GDM1 (cell line): ENCODE measurements around the gene PSAPL1.

Experiments
- DNase-seq: peaks from one replicate; lab custom pipeline; 2025; lab: John Stamatoyannopoulos, UW

The PSAPL1 gene, protein sequence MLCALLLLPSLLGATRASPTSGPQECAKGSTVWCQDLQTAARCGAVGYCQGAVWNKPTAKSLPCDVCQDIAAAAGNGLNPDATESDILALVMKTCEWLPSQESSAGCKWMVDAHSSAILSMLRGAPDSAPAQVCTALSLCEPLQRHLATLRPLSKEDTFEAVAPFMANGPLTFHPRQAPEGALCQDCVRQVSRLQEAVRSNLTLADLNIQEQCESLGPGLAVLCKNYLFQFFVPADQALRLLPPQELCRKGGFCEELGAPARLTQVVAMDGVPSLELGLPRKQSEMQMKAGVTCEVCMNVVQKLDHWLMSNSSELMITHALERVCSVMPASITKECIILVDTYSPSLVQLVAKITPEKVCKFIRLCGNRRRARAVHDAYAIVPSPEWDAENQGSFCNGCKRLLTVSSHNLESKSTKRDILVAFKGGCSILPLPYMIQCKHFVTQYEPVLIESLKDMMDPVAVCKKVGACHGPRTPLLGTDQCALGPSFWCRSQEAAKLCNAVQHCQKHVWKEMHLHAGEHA

DNA sequence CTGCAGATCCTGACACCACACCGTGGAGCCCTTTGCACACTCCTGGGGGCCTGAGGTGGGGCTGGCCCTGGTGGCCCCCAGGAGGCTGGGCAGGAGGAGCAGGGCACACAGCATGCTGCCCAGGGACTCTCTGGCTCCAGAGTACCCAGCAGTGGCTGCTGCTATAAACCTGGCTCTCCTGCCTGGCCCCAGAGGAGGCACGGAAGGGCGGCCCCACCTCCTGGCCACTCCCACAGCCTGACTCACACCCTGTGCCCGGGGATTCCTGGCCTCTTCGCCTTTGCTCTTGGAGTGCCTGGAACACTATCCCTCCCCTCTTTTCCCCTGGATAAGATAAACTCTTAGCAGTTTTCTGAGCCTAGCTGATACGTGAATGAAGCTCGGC lies at the start of gene PSAPL1:
Gene PSAPL1 (minus strand): TSS at position 165 of the 385 bp plus-strand sequence. CDS start 51 bp downstream, at position 114.
- no peak for DNase-seq

DNA sequence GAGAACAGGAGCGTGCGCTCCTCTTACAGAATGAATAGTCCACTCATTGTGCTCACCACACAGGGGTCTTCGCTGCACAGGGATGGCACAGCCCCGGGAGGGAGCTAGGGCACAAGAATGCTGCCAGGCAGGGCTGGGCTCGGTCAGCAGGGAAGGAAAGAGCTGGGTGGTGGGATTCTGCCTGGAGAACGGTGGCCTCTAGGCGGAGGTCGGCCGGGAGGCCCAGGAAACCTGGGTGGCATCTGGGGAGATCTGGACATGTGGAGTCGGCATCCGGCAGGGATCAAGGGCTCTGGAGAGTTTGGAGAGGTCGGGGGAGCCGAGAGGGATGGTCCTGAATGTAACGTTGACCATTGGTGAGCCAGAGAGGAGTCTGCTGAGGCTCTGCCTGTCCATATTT lies 46.5 kb upstream of the PSAPL1 start:
- no peak for DNase-seq

DNA sequence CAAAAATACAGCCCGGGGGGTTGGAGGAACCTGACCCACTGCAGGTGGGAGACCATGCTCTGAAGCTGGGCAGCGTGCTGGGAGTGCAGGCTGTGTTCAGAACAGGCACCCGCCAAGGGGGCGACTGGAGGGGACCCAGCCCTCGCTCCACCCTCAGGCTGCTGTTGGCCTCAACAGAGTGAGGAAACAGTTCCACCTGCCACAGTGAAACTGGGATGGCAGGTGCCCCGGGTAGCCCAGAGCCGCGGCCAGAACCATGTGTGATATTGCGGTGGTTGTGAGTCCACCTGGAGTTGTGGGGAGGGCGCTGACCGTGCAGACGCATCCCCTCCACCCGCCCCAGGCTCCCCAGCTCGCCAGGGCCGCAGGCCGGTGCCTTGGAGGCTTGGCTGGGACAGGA lies 45.7 kb upstream of the PSAPL1 start:
- no peak for DNase-seq

DNA sequence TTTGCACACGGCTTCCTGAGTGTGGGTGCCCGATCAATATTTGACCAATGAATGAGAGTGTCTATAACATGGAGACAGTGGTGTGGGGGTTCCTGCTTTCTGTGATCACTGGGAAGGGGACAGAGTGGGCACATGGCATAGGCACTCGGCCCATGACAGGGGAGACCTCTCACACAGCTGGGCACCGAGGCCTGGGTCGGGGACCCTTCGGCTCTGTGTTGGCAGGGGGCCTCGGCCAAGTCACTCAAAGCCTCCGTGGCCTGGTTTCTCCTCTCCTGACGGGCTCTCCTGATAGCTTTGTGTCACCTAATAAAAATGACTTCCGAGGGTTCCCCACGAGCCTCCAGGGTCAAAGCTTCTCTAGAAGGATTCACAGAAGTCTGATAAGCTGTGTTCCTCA lies 43.9 kb upstream of the PSAPL1 start:
- no peak for DNase-seq

DNA sequence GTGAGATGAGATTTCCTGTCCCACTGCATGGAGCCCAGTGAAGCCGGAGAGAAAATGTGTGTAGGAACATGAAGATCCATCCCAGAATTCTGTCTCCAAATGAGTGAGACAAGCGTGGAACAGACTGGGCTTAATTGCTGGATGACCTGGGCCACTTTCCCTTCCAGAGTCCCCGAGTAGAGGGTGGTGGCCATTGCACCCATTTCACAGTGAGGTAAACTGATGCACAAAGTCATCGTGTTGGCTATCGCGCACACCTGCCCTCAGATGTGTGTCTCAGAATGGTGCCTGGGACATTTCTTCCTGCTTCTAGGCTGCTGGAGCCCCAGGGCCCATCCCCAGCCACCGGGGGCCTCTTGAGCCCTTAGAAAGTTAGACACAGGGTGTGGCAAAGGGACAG lies 43.0 kb upstream of the PSAPL1 start:
- no peak for DNase-seq

DNA sequence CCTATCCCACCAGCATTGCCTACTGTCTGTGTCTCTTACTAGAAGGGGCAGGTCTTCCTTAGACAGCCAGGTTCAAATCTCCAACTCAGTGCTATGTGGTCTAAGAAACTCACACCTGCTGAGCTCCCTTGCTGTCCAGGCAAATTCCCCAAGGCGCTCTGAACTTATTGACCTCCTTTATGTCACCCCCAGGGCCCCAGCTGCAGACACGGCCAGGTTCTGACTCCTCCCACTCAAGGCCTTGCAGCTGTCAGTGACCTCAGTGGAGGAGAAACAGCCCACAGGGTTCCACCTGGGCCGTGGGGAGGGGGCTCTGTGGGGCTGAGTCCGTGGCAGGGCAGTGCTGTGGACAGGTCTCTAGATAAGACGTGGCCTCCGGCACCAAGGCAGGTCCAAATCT lies 42.1 kb upstream of the PSAPL1 start:
- no peak for DNase-seq

DNA sequence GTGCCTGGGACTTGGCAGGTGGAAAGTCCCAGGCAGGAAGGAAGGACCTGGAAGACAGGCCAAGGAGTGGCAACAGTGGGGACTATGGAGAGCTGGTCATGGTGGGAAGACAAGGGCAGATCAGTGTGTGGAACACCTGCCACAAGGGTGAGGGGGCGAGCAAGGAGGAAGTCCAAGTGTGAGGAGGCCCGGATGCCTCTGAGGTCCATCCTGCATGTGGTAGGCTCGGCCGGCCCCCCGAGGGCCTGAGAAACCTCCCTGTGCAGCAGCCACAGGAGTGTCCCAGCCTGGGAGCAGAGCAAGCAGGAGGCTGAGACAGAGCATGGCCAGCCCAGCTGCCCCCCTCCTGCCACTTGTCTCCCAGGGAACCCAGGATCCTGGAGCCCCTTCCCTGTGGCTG lies 40.5 kb upstream of the PSAPL1 start:
- no peak for DNase-seq

DNA sequence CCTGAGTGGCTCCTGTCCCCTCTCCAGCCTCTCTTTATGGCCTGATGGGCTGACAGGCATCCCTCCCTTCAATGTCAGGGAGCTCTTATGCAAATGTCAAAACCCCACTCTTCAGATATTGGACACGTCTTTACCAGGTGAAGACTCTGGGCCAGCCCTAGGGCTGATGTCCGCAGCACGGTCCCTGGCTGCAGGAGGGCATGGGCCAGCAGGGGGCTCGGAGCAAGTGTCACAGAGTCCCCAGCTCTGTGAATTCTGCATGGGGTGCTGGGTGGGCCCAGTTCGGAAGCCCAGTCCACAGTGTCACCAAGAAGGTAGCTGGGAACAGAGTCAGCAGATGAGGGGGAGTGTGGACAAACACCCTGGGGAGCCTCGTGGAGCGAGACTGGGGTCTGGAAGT lies 39.6 kb upstream of the PSAPL1 start:
- no peak for DNase-seq

DNA sequence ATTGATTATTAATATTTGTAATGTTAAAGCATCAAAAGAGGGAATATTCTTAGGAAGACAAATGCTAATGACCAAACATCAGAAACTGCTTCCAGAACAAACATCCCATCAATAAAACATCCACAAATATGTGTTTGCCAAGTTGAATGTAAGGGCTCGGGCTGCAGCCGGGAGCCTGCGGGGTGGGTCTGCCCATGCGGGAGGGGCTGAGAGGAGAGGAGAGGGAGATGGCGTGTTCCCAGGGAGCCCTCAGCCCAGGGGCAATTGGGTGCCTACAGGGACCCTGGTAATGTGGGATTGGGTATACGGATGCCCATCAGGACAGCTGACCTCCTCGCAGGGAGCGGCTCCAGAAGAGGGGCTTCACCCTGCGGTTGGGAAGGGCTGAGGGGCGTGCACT lies 38.4 kb upstream of the PSAPL1 start:
- no peak for DNase-seq

DNA sequence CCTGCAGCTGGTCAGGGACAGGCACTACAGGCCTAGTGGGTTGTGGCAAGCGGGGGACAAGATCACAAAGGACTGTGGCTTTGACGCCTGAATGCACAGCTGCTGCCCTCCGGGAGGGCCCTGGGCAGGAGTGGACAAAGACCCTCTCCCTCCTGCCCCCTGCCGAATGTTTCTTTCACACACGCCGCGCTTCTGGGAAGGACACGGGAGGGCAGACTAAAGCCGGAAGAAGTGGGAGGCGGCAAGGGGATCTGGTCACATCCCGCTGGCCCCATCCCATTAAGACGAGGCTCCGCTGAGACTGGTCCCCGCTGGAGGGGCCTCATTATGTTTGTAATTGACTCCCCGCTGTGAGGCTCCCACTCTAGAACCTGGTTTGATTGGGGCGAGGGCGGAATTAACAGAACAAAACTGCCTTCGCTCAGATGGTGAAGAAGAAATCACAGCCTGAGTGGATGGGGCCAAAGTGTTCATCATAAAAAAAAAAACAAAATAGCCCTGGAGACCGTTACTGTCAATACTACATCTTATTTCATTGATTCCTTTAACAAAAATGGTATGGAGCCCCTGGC lies 37.8 kb upstream of the PSAPL1 start:
- no peak for DNase-seq

DNA sequence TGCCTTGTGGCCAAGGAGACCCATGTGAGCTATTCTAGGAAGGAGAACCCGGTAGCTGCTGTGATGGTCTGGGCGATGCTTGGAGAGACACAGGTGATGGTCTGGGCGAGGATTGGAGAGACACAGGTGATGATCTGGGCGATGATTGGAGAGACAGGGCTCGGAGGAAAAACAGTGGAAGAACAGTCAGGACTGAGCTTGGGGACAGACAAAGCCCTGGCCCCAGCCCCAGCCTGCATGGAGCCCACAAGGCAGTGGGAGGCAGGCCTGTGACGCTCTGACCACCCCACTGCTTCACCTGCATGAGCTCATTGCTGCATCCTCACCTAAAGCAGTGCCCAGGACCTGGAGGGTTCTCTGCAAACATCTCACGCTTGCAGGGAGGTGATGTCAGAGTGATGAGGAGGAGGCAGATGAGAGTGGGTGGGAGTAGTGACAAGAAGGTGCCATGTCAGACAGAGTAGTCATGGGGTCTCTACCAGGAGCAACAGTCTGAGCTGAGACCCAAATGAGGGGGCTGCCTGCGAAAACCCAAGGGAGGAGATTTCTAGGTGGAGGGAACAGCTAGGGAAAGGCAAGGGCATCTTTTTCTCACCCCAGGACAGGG lies 35.9 kb upstream of the PSAPL1 start:
- DNase-seq, result no peak

DNA sequence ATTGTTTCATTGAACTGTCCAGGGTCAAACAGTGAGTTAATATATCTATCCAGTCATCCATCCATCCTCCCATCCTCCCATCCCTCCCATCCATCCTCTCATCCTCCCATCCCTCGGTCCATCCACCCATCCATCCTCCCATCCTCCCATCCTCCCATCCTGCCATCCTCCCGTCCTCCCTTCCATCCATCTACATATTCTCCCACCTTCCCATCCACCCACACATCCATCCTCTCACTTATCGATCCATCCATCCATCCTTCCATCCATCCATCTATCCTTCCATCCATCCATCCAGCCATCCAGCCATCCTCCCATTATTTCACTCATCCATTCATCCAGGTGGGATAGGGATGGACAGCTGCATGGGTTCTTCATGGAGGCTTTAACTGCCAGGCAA lies 35.4 kb upstream of the PSAPL1 start:
- DNase-seq, result no peak

DNA sequence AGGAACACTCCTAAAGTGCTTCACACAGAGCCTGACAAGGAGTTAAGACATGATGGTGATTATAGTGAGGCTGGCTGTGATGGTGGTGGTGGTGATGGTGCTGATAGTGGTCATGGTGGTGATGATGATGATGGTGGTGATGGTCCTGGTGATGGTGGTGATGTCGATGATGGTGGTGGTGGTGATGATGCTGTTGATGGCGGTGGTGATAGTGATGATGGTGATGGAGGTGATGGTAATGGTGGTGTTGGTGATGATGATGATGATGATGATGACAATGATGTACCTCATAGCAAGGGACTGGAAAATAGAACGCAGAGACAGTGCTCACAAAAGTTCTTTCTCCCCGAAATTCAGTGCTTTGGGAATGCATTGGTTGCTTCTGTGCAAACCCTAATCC lies 34.3 kb upstream of the PSAPL1 start:
- DNase-seq, result no peak

DNA sequence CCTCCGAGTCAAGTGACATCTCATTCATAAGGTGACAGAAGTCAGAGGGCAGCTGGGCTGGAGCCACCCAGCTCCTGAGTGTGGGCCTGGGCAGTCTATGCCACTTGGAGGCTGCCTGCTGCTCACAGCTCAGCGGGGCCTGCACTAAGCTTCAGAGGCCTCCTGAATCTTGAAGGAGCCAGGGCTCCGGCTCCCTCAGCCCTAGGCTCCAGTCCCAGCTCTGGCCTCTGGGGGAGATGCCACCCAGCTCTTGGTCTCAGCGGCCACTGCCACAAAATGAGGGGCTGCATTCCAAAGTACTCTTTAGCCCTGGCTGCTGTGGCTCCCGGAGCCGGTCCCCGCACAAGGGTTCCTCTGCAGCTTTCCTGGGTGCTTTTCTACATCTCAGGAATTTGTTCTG lies 32.7 kb upstream of the PSAPL1 start:
- DNase-seq, result no peak

DNA sequence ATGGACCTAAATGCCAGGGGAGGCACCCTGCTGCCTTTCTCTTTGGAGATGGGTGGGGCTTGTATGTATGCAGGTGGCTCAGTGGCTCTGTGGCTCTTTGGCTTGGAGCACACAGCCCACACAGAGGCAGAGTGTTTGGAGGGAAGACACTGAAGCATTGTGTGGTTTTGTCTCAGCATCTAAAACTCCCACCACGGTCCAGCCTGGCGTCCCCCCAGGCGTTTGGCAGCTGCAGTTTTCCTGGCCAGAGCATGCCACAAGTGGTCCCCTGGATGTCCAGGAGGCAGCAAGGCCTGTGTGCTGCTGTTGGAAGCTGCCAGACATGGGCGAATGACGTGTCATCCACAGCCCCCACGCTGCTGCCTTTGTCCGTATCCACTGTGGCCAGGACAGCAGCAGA lies 32.2 kb upstream of the PSAPL1 start:
- DNase-seq, result no peak

DNA sequence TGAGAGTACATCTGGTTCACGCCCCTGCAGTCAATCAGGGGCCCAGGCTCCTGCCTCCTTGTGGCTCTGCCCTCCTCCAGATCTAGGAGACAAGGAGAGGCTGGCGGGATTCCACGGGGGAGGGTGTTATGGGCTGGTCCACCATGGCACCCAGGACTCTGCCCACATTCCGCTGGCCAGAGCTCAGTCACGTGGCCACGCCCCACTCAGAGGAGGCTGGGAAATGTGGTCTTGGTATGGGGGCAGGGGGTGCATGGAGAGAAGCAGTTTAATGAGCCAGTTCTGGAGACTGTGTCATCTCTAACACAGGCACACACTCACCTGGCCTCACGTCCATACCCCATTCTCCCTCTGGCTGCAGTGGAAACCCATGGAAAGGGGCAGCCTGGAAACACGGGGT lies 31.5 kb upstream of the PSAPL1 start:
- DNase-seq, result no peak

DNA sequence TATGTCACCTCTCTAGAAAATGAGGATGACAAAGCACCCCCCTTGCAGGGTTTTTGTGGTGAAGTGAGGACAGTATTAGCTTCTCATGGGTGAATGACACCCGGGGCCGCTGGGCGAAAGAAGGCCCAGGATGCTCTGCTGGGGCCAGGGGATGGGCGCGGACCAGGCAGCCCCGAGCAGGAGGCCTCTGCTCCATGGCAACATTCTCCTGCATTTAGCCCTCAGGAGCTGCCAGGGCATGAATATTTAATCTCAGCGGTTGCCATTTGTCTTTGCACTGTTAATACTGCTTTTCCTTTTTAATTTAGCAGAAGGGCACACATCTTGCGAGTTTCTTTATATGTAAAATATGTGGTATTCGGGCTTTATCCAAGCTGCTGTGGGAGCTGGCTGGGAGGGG lies 30.3 kb upstream of the PSAPL1 start:
- no peak for DNase-seq

DNA sequence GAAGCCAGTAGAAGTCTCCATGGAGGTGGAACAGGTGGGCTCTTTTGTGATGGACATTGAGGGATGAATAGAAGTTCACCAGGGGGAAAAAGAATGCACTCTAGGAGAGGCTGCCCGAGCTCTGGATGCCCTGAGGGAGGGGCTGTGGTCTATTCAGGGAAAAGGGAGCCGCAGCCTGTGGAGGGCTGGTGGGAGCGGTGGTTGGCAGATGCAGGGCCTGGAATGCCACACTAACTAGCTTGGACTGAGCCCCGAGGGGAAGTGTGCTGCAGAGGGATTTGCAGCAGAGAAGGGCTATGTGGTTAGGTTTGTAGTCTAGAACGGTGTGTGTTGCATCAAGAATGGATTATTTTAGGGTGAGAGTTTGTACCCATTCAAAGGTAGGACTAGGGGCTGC lies 29.5 kb upstream of the PSAPL1 start:
- no peak for DNase-seq

DNA sequence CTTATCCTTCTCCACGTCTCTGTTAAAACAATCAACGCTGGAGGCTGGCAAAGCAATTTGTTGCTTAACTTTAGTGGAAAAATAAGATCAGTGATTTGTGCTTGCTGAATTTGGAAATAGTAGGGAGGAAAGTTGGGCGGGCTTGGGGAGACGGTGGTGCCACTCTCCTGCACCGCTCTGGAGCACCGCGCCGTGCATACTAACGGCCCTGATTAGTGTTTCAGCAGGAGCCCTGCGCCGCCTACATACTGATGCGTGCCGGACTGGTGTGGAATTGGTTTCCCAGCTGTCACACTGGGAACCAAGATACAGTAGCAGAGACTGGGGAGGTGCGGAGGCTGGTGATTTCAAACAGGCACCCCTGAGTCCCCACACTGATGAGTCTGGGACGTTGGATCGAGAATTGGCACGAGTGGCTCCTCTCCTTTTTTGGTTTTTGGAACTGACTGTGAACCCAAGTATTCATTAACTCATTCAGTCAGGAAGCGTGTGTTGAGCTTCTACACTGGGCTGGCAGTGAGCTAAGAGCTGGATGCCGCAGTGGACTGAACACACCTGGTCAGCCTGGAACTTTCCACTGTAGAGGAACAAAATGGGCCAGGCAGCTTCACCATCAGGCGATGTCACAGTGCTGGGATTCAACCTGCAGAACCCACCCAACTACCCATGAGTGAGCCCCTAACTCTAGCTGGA lies 29.0 kb upstream of the PSAPL1 start:
- no peak for DNase-seq

DNA sequence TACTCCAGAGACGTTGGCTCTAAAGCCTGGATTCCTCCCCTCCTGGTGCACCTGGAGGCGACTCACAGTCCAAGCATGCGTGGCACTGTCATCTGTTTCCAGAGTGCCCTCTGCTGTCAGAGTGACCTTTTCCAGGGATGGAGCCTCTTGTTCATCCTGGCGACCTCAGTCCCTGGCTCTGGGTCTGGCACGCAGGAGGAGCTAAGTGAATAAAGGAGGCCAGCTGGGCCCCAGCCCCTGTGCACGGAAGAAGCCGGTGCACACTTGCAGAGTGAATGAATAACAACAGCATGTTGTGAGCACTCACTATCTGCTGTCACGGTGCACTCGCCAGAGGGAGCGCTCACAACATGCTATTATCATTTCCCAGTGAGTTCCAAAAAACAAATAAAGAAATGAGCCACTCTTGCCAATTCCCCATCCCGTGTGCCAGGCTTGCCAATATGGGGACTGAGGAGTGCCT lies 27.8 kb upstream of the PSAPL1 start:
- DNase-seq, result no peak

DNA sequence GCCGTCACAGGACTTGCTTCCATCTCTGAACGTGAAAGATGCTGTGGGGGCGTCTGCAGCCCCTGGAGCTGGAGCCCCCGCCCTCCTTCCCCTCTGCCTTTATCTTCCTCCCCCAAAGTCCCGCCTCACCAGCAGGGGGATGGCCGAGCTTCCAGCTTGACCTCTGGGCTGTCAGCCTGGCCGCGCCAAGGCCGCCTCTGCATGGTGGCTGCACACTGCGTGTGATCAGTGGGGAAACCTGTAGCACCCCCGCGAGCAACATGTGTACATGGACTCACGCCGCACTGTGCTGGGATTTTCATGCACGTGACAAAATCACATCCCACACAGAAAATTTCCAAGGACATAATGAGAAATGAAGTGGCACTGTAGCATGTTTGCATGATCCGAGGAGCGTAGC lies 26.5 kb upstream of the PSAPL1 start:
- no peak for DNase-seq

DNA sequence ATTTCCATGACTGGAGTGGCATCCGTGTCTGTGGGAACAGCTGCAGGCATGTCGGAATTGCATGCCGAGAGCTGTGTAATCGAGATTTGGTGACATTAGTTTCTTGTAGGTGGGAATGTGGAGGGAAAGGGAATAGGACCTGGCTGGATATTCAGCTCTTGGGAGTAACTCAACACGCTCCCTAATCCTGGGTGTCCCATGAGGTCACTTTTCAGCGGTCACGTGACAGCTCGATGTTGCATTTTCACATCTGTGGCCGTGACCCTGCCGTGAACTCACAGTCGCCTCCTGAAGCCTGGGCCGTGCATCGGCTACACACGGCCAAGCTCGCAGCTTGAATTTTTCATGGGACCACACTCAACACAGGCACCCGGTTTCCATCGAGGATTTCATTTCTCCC lies 25.8 kb upstream of the PSAPL1 start:
- no peak for DNase-seq

DNA sequence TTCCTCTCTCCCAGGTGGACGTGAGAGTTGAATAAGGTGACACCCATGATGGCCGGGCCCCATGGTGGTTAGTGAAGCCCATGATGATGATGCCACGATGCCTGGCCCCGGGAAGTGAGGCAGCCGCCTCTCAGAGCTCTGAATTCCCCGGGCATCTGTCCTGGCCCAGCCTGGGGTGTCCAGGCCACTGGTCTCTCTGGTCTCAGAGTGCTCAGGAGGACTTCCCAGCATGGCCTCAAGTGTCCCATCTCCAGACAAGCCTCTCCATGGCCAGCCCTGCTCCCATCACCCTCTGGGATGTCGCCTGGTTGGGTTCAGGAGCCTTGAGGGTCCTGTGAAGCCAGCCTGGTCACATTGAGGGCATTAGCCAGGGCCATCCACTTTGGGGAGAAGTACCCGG lies 24.7 kb upstream of the PSAPL1 start:
- no peak for DNase-seq
